HEK293 (cell line): ENCODE data around the gene MAPK9.

Source experiments
- OSR2 ChIP-seq: fragments of 450-650 bp; formaldehyde crosslinking; IDR thresholded peaks from 2 replicates; pipeline ENCODE4 v1.5.1; 2016; ENCODE audit warnings: missing biosample characterization, missing genetic modification characterization
- YY1 ChIP-seq: fragments of 450-650 bp; formaldehyde crosslinking; IDR thresholded peaks from 2 replicates; pipeline ENCODE4 v1.5.1; 2018; ENCODE audit warnings: missing biosample characterization, missing genetic modification characterization
- ZFP41 ChIP-seq: fragments of 450-650 bp; formaldehyde crosslinking; IDR thresholded peaks from 2 replicates; pipeline ENCODE4 v1.5.1; 2016; ENCODE audit warnings: missing biosample characterization, missing genetic modification characterization, borderline replicate concordance
- ZNF214 ChIP-seq: fragments of 450-650 bp; formaldehyde crosslinking; IDR thresholded peaks from 2 replicates; pipeline ENCODE4 v1.5.1; 2017; ENCODE audit warnings: missing biosample characterization, mild to moderate bottlenecking, missing genetic modification characterization, borderline replicate concordance
- ZNF24 ChIP-seq: fragments of 450-650 bp; formaldehyde crosslinking; IDR thresholded peaks from 2 replicates; pipeline ENCODE4 v1.5.1; 2016; ENCODE audit warnings: missing biosample characterization, missing genetic modification characterization
- ZNF292 ChIP-seq: fragments of 450-650 bp; formaldehyde crosslinking; IDR thresholded peaks from 2 replicates; pipeline ENCODE4 v1.5.1; 2016; ENCODE audit warnings: low read depth, missing biosample characterization, missing genetic modification characterization, borderline replicate concordance
- ZNF701 ChIP-seq: fragments of 450-650 bp; formaldehyde crosslinking; IDR thresholded peaks from 2 replicates; pipeline ENCODE4 v1.5.1; 2016; ENCODE audit warnings: missing biosample characterization, missing genetic modification characterization
- ZNF830 ChIP-seq: fragments of 450-650 bp; IDR thresholded peaks from 2 replicates; pipeline ENCODE4 v1.5.0; 2018; ENCODE audit warnings: missing biosample characterization, missing genetic modification characterization, low read depth, mild to moderate bottlenecking, moderate library complexity
- ZSCAN16 ChIP-seq: fragments of 450-650 bp; formaldehyde crosslinking; IDR thresholded peaks from 2 replicates; pipeline ENCODE4 v1.5.1; 2016; ENCODE audit warnings: missing biosample characterization, missing genetic modification characterization
- TF ChIP-seq, protein P1 (sequence below): fragments of 450-650 bp; formaldehyde crosslinking; IDR thresholded peaks from 2 replicates; pipeline ENCODE4 v1.5.1; 2016; ENCODE audit warnings: missing biosample characterization, missing genetic modification characterization
- TF ChIP-seq, protein P2 (sequence below): fragments of 450-650 bp; formaldehyde crosslinking; IDR thresholded peaks from 2 replicates; pipeline ENCODE4 v1.5.1; 2017; ENCODE audit warnings: missing biosample characterization, missing genetic modification characterization
- TF ChIP-seq, protein P3 (sequence below): fragments of 450-650 bp; formaldehyde crosslinking; IDR thresholded peaks from 2 replicates; pipeline ENCODE4 v1.5.1; 2016; ENCODE audit warnings: missing biosample characterization, missing genetic modification characterization
- TF ChIP-seq, protein P4 (sequence below): fragments of 450-650 bp; formaldehyde crosslinking; IDR thresholded peaks from 2 replicates; pipeline ENCODE4 v1.5.1; 2016; ENCODE audit warnings: missing biosample characterization, missing genetic modification characterization
- TF ChIP-seq, protein P5 (sequence below): fragments of 450-650 bp; formaldehyde crosslinking; IDR thresholded peaks from 2 replicates; pipeline ENCODE4 v1.5.1; 2016; ENCODE audit warnings: missing biosample characterization, missing genetic modification characterization

DNA sequence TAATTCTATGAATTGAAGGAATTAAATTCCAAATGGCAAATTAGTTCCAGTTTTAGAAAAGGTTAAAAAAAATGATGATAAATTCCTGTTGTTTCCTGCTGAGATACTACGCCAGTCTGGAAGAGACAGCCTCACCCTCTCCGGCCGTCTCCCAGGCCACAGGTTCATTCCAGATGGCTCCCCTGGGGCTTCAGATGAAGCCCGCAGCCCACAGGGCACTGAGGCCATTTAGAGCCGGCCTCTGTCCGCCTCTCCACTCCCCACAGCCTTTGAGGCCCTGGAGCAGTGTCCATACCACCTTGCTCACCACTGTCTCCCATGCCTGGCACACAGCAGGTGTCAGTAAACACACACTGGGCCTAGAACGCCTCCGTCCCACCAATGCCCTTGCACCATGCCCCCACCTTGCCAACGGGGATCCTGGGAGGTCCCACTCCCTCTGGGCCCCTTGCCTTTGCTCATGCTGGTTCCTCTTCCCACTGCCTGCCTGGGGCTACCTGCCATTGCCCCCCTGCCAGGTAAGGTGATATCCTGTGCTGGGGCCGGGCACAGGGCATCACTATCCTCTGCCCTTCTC lies 35.2 kb upstream of the MAPK9 start:
- TF ChIP-seq, protein P1, sequence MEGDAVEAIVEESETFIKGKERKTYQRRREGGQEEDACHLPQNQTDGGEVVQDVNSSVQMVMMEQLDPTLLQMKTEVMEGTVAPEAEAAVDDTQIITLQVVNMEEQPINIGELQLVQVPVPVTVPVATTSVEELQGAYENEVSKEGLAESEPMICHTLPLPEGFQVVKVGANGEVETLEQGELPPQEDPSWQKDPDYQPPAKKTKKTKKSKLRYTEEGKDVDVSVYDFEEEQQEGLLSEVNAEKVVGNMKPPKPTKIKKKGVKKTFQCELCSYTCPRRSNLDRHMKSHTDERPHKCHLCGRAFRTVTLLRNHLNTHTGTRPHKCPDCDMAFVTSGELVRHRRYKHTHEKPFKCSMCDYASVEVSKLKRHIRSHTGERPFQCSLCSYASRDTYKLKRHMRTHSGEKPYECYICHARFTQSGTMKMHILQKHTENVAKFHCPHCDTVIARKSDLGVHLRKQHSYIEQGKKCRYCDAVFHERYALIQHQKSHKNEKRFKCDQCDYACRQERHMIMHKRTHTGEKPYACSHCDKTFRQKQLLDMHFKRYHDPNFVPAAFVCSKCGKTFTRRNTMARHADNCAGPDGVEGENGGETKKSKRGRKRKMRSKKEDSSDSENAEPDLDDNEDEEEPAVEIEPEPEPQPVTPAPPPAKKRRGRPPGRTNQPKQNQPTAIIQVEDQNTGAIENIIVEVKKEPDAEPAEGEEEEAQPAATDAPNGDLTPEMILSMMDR (tag by site-specific recombination) = no peak
- no peak for TF ChIP-seq YY1 (tag by site-specific recombination)
- TF ChIP-seq, protein P2, sequence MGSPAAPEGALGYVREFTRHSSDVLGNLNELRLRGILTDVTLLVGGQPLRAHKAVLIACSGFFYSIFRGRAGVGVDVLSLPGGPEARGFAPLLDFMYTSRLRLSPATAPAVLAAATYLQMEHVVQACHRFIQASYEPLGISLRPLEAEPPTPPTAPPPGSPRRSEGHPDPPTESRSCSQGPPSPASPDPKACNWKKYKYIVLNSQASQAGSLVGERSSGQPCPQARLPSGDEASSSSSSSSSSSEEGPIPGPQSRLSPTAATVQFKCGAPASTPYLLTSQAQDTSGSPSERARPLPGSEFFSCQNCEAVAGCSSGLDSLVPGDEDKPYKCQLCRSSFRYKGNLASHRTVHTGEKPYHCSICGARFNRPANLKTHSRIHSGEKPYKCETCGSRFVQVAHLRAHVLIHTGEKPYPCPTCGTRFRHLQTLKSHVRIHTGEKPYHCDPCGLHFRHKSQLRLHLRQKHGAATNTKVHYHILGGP (tag by site-specific recombination) = no peak
- TF ChIP-seq ZSCAN16 (tag by site-specific recombination) = no peak
- no peak for TF ChIP-seq ZNF292 (tag by site-specific recombination)
- TF ChIP-seq ZFP41 (tag by site-specific recombination) = no peak
- no peak for TF ChIP-seq ZNF701 (tag by site-specific recombination)
- TF ChIP-seq, protein P3, sequence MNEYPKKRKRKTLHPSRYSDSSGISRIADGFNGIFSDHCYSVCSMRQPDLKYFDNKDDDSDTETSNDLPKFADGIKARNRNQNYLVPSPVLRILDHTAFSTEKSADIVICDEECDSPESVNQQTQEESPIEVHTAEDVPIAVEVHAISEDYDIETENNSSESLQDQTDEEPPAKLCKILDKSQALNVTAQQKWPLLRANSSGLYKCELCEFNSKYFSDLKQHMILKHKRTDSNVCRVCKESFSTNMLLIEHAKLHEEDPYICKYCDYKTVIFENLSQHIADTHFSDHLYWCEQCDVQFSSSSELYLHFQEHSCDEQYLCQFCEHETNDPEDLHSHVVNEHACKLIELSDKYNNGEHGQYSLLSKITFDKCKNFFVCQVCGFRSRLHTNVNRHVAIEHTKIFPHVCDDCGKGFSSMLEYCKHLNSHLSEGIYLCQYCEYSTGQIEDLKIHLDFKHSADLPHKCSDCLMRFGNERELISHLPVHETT (tag by site-specific recombination) = no peak
- no peak for TF ChIP-seq ZNF830 (tag by site-specific recombination)
- TF ChIP-seq ZNF24 (tag by site-specific recombination) = no peak
- TF ChIP-seq, protein P4, sequence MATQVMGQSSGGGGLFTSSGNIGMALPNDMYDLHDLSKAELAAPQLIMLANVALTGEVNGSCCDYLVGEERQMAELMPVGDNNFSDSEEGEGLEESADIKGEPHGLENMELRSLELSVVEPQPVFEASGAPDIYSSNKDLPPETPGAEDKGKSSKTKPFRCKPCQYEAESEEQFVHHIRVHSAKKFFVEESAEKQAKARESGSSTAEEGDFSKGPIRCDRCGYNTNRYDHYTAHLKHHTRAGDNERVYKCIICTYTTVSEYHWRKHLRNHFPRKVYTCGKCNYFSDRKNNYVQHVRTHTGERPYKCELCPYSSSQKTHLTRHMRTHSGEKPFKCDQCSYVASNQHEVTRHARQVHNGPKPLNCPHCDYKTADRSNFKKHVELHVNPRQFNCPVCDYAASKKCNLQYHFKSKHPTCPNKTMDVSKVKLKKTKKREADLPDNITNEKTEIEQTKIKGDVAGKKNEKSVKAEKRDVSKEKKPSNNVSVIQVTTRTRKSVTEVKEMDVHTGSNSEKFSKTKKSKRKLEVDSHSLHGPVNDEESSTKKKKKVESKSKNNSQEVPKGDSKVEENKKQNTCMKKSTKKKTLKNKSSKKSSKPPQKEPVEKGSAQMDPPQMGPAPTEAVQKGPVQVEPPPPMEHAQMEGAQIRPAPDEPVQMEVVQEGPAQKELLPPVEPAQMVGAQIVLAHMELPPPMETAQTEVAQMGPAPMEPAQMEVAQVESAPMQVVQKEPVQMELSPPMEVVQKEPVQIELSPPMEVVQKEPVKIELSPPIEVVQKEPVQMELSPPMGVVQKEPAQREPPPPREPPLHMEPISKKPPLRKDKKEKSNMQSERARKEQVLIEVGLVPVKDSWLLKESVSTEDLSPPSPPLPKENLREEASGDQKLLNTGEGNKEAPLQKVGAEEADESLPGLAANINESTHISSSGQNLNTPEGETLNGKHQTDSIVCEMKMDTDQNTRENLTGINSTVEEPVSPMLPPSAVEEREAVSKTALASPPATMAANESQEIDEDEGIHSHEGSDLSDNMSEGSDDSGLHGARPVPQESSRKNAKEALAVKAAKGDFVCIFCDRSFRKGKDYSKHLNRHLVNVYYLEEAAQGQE (tag by site-specific recombination) = no peak
- TF ChIP-seq ZNF214 = no peak
- TF ChIP-seq, protein P5, sequence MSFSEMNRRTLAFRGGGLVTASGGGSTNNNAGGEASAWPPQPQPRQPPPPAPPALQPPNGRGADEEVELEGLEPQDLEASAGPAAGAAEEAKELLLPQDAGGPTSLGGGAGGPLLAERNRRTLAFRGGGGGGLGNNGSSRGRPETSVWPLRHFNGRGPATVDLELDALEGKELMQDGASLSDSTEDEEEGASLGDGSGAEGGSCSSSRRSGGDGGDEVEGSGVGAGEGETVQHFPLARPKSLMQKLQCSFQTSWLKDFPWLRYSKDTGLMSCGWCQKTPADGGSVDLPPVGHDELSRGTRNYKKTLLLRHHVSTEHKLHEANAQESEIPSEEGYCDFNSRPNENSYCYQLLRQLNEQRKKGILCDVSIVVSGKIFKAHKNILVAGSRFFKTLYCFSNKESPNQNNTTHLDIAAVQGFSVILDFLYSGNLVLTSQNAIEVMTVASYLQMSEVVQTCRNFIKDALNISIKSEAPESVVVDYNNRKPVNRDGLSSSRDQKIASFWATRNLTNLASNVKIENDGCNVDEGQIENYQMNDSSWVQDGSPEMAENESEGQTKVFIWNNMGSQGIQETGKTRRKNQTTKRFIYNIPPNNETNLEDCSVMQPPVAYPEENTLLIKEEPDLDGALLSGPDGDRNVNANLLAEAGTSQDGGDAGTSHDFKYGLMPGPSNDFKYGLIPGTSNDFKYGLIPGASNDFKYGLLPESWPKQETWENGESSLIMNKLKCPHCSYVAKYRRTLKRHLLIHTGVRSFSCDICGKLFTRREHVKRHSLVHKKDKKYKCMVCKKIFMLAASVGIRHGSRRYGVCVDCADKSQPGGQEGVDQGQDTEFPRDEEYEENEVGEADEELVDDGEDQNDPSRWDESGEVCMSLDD = no peak
- TF ChIP-seq OSR2 (tag by site-specific recombination) = no peak
